Brain microvascular endothelial cell (primary cell): Measurements from ENCODE around the gene GNG7.
"Not testable (repeated sequence)": the region's sequence is repeated elsewhere in the genome, so short reads cannot be mapped to it uniquely, and the experiment has no call there.

Experiments used
- DNase-seq: peaks from one replicate; pipeline ENCODE4 v3.0.0-alpha.2; 2020
- H3K27ac ChIP-seq: fragments of 250-450 bp; sonication (Bioruptor Pico); 2 replicates; pipeline ENCODE4 v1.5.1; 2020; ENCODE audit warnings: mild to moderate bottlenecking, moderate library complexity
- H3K27me3 ChIP-seq: fragments of 250-450 bp; sonication (Bioruptor Pico); replicated peaks from 2 replicates; pipeline ENCODE4 v1.5.1; 2020; ENCODE audit warnings: mild to moderate bottlenecking
- H3K36me3 ChIP-seq: fragments of 250-450 bp; sonication (Bioruptor Pico); replicated peaks from 2 replicates; pipeline ENCODE4 v1.5.1; 2020; ENCODE audit warnings: mild to moderate bottlenecking
- H3K4me3 ChIP-seq: 2 replicates; pipeline ENCODE4 v1.5.1; 2011; ENCODE audit warnings: low read depth, mild to moderate bottlenecking, control low read depth, low read length, moderate library complexity
- in situ Hi-C: cut with HindIII; loops from 2 replicates; pipeline ENCODE4 v1.10.0; 2017; ENCODE audit warnings: low sequenced_read_pairs, low pct_ligation_motif_present
- TF ChIP-seq, protein P1 (sequence below): IDR thresholded peaks from 2 replicates; pipeline ENCODE4 v1.5.1; 2011; ENCODE audit warnings: low read depth, mild to moderate bottlenecking, moderate library complexity, low read length, control low read depth, inconsistent platforms; ENCODE audit errors: missing control alignments

GNG7 gene

DNA sequence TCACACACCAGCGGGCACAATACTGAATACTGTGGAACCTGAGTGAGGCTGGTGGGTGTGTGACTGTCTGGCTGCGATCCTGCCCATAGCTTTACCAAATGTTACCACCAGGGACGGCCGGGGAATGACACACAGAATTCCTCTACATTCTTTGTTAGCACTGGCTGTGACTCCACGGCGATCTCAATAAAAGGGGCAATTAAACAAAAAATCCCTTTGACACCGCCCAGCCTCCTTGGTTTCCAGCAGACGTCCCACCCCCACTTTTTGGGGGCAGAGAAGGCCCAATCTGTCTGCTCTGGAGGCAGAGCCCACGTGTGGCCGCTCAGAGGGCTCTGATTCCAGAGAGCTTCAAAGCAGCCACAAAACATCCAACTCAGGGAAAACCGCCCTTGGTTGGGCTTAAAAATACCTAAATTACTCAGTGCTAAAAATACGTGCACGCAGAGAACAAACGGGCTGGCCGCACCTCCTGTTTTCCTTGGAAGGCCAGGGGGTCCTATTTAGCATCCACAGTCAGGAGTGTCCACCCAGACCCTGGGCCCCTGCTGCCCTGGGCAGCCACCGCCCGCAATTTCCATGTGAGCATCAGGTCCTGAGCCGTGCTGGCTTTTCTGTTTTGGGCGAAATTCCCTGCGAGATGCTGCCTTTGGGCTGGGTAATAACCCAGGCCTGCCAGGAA, 178.7 kb downstream of the GNG7 start:
- H3K4me3 ChIP-seq, result no peak overlapping the region
- H3K27ac ChIP-seq, result peak overlapping the region; percentile 85
- peak; percentile 73 for DNase-seq
- no peaks in the 10 kb centered on the region for H3K36me3 ChIP-seq
- TF ChIP-seq, protein P1, sequence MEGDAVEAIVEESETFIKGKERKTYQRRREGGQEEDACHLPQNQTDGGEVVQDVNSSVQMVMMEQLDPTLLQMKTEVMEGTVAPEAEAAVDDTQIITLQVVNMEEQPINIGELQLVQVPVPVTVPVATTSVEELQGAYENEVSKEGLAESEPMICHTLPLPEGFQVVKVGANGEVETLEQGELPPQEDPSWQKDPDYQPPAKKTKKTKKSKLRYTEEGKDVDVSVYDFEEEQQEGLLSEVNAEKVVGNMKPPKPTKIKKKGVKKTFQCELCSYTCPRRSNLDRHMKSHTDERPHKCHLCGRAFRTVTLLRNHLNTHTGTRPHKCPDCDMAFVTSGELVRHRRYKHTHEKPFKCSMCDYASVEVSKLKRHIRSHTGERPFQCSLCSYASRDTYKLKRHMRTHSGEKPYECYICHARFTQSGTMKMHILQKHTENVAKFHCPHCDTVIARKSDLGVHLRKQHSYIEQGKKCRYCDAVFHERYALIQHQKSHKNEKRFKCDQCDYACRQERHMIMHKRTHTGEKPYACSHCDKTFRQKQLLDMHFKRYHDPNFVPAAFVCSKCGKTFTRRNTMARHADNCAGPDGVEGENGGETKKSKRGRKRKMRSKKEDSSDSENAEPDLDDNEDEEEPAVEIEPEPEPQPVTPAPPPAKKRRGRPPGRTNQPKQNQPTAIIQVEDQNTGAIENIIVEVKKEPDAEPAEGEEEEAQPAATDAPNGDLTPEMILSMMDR, result peak; percentile 69
- in situ Hi-C loops, result no loop called here
- H3K27me3 ChIP-seq, result no peaks in the 10 kb centered on the region

DNA sequence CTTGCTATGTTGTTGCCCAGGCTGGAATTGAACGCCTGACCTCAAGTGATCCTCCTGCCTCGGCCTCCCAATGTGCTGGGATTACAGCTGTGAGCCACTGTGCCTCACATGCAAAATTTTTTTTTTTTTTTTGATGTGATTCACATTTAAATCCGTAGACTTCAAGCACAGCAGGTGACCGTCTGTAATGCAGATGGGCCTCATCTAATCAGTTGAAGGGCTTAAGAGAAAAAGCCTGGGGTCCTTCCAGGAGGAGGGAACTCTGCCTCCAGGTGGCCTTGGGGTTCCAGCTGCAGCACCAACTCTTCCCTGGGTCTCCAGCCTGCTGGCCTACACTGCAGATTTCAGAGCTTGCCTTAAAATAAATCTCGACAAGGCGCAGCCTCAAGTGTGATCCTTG, 183.0 kb downstream of the GNG7 start:
- Histone ChIP-seq H3K27ac (no peak overlapping the region), H3K27me3 (no peaks in the 10 kb centered on the region), H3K4me3 (no peak overlapping the region), H3K36me3 (no peaks in the 10 kb centered on the region)
- in situ Hi-C loops, result no loop called here
- TF ChIP-seq, protein P1, result no peak
- DNase-seq, result no peak

DNA sequence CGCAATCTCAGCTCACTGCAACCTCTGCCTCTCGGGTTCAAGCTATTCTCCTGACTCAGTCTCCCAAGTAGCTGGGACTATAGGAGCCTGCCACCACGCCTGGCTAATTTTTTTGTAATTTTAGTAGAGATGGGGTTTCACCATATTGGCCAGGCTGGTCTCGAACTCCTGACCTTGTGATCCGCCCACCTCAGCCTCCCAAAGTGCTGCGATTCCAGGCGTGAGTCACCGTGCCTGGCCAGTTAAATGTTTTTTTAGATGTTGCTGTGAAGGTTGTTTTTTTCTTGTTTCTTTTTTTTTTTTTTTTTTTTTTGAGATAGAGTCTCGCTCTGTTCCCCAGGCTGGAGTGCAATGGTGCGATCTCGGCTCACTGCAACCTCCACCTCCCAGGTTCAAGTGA, 183.6 kb downstream of the GNG7 start:
- H3K27ac ChIP-seq, H3K36me3 ChIP-seq, in situ Hi-C loops, DNase-seq, H3K4me3 ChIP-seq, H3K27me3 ChIP-seq: not testable (repeated sequence)

DNA sequence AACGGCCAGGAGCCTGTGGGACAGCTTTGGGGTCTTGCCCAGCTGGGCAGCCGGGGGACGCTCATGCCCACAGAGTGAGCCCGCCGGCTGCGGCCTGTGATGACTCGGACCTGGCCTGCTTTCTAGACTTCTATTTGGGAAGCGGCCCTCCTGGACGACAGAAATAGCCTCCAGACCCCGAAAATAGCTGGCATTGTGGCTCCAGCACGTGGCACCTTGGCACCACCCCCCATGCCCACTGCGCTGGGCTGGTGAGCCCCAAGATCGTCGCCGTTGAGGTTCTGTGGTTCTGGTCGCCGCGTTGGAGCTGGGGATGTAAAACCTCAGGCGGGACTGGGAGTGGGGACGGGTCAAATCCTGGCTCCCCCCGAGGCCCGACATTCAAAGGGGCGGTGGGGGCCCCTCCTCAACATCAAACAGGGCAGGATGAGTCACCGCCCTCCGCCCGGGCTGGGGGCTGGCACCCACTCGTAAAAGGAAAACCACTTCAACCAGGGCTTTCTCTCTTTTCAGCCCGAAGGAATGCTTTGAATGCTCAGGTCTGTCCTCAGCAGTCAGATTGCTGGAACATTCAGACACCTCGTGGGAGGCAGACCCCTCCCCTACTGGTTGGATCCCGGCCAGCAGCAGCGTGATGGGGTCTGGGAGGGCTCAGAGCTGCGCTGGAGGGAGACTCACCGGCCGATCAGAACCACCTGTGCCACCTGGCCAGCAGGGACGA, 184.5 kb downstream of the GNG7 start:
- in situ Hi-C loops, result no loop called here
- DNase-seq, result no peak
- Histone ChIP-seq H3K27me3 (no peaks in the 10 kb centered on the region), H3K27ac (no peak overlapping the region), H3K36me3 (no peaks in the 10 kb centered on the region), H3K4me3 (no peak overlapping the region)
- TF ChIP-seq, protein P1, result no peak

DNA sequence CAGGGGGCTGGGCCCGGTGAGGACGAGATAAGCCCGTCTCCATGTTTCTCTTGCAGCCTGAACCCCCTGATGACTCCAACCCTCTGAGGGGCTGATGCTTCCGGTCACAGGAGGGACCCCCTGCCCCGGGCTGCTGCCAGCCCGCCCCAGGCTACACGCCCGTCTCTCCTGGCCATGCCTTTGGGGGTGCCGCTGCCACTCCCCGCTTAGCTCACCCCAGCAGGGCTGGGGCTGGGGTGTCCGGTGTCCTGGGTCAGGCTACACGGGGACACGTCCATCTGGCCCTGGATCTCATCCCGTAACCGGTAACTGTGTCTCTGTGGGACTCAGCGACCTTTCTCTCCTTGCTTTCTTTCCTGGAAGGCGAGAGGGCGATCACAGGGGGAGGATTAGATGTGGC, 185.8 kb downstream of the GNG7 start:
- TF ChIP-seq, protein P1, result no peak
- in situ Hi-C loops, result no loop called here

DNA sequence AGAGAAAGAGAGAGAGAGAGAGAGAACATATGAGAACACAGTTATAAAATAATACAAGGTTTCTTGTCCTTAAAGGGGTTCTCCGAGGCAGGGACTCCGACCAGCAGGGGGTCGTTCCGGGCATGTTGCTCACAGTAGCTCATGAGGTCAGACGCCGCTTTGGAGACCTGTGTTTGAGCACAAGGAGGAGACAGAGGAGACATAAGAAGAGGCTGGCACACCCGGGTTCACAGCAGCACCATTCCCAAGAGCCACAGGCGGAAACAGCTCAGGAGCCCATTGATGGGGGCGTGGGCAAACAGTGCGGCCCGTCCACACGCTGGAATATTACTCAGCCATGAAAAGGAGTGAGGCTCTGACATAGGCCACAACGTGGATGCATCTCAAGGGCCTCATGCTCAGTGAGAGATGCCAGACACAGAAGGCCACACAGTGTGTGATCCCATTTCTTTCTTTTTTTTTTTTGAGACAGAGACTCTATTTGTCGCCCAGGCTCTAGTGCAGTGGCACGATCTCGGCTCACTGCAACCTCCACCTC, 187.4 kb downstream of the GNG7 start:
- TF ChIP-seq, protein P1, result no peak
- Histone ChIP-seq H3K27ac (no peak overlapping the region), H3K36me3 (no peaks in the 10 kb centered on the region), H3K4me3 (no peak overlapping the region), H3K27me3 (no peaks in the 10 kb centered on the region)
- in situ Hi-C loops, result no loop called here
- no peak for DNase-seq

More for the DNA sequence above, 185.8 kb downstream of the GNG7 start:
- H3K36me3 ChIP-seq, result no peaks in the 10 kb centered on the region
- DNase-seq, result no peak
- no peak overlapping the region for H3K27ac ChIP-seq
- no peaks in the 10 kb centered on the region for H3K27me3 ChIP-seq
- H3K4me3 ChIP-seq, result no peak overlapping the region
